Muscle of arm (tissue), 12 donors: ENCODE measurements around the gene ZEB2. TPM values are rescaled to one million over a fixed set of nuclear protein-coding genes. Genes with fewer than 3 reads are reported as not detected.

Source experiments
- DNase-seq: peaks from one replicate; pipeline ENCODE4 v3.0.0-alpha.2; 2013
- polyA plus RNA-seq, 12 donors: library from polyadenylated mRNA; unstranded; fragments of 120-200 nt; gene quantifications; one replicate each; pipeline ENCODE4 v1.2.1, GENCODE V29; 2013; ENCODE audit not compliant: insufficient read length in 12 of 12

ZEB2 gene
- polyA plus RNA-seq, 12 donors, result 106 to 190 (median 127) TPM; not detected in 1

DNA sequence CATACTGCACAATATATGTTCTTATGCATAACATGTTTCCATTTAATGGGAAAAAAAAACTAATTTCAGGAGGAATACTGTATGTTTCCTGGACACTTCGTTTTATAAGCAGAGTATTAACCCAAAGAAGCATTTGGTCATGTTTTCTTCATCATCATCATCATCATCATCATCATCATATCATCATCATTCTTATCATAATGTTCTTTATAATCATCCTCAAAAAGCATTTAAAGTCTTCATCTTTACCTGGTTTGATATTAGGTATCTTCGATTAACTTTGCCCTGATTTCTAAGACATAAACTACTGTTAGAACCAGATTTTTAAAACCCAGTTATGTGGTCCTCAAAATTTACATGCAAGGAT, 47.9 kb downstream of the ZEB2 start:
- DNase-seq, result no peak

GRCh38 chr2:144471305-144472045, 48.4 kb downstream of the ZEB2 start:
- DNase-seq, result no peak

DNA sequence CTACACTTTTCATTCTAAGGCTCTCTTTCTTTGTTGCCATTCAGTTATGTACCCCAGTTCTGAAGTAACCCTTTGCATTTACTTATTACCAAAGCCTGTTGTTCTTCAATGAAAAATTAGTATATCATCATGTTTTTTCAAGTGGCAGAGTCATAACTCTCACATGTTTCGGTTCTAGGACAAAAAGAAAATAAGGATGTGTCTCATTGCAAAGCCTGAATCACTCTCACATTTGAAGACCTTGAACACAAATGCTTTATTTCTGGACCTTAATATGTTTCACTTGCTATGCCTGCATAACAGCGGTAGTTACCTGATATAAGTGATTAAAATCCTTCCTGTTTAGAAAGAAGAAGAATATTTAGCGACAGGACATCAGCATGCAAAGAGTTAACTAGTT, 49.1 kb downstream of the ZEB2 start:
- no peak for DNase-seq

- no peak for DNase-seq
Observed at GRCh38 chr2:144470334-144470733, 49.6 kb downstream of the ZEB2 start.

DNA sequence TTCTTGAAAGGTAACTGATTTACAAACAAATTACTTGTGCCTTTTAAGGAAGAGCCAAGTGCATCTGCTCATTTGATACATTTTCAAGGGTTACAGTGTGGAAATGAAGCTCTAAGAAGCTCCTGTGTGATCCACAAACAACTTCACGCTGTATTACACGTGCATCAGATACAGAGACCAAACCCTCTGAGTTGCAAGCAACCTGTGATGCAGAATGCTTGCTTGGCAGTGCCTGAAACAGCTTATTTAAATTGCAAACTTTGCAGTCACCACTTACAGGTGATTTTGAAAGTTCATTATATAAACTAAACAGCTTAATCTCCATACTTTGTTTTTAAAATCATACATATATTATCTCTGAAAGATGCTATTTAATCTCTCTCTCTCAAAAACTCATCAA, 50.1 kb downstream of the ZEB2 start:
- DNase-seq, result no peak

DNA sequence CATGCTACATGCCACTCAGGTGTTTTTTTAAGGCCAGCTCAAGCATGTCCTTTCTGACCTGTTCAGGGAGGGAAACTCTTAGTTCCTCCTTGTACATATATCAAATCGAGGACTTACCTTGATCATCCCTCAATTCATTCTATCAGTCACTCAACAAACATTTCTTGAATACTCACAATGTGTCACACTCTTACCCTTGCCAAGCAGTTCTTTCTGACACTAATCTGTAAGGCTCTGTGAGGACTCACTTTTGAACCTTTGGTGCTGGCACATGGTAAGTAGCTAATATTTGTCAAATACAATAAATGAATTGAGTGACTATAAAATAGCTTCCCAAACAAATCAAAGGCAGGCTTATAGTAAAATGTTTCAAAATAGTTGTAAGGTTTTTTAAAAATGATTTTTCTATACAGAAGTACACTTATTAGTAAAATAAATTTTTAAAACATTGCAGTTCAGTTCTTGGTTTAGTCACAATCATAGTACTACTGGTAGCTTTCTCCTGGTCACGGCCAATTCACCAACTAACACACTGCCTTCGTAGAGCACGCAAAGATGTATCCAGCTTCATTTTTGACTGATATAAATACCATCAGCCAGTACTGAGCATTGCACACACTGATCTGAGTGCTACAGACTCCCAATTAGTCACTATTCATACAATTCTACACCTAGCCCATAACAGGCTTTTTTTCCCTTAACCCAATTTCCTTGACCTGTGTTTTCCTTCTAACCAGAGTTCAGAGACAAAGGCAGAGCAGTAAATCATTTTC, 50.9 kb downstream of the ZEB2 start:
- DNase-seq, result no peak

DNA sequence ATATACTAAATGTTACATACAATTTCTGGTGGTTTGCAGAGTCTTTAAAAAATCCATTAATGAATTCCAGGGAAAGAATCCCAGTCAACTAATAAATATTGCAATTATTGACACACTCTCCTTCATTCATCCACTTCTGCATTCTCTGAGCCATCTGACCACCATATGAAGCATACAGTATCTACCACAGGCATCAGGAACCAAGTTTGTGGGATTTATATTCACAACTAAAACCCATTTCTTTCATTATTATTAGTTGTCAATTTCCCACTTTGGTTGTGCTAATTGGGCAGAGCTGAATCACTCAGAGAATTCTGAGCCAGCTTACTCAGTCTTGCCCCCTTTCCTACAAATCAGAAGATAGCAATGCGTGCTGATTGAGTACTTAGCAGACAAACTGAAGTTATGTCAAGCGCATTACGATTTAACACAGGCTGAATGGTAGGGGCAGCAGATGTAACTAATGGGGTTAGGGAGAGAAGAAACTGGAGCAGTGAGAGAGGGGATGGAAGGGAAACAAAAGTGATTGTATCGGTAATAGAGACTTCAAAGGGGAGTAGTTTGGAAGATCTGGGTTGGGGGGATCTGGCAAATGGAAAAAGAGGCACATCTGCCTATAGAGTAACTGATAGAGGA, 52.3 kb downstream of the ZEB2 start:
- no peak for DNase-seq

GRCh38 chr2:144466637-144467036, 53.3 kb downstream of the ZEB2 start:
- DNase-seq, result no peak

- no peak for DNase-seq
Observed at GRCh38 chr2:144465749-144466148, 54.2 kb downstream of the ZEB2 start.

DNA sequence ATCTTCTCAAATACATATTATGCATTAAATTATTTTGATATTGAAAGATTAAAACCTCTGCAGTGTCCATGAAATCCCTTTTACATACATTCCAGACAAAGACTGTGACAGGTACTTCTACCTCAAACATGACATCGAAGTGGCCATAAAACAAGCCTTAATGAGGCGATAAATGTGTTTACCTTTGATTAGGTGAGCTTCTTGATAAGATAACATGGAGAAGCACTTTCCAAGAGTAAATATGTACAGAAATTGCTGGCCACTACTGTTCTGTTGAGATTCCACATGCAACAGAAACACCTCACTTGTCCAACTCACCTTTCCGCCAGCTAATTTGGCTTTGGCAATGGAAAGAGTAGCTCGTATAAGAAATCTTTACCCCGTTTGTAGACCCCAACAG, 55.2 kb downstream of the ZEB2 start:
- no peak for DNase-seq

- no peak for DNase-seq
Observed at GRCh38 chr2:144463266-144463665, 56.7 kb downstream of the ZEB2 start.

GRCh38 chr2:144462266-144462665, 57.7 kb downstream of the ZEB2 start:
- DNase-seq, result no peak

GRCh38 chr2:144461308-144461766, 58.6 kb downstream of the ZEB2 start:
- no peak for DNase-seq

GRCh38 chr2:144460727-144461307, 59.1 kb downstream of the ZEB2 start:
- no peak for DNase-seq

GRCh38 chr2:144459937-144460336, 60.0 kb downstream of the ZEB2 start:
- no peak for DNase-seq

DNA sequence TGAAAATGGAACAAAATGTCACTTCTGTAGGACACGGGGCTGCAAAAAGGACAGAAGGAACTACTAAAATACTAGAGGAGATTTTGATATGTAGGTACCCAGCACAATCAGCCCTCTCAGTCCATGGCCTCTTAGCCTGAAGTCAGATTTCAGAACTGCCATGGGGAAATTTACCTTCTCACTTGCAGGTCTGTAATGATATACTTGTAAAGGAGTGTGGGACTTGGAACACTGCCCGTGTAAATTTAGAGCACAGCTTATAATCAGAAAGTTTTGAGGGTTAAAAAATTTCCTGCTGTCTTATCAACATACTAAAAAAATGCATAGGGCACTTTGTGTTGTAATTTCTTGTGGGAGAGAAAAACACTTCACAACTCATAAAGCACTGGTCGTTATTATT, 60.6 kb downstream of the ZEB2 start:
- DNase-seq, result no peak

GRCh38 chr2:144458541-144458940, 61.4 kb downstream of the ZEB2 start:
- DNase-seq, result no peak

DNA sequence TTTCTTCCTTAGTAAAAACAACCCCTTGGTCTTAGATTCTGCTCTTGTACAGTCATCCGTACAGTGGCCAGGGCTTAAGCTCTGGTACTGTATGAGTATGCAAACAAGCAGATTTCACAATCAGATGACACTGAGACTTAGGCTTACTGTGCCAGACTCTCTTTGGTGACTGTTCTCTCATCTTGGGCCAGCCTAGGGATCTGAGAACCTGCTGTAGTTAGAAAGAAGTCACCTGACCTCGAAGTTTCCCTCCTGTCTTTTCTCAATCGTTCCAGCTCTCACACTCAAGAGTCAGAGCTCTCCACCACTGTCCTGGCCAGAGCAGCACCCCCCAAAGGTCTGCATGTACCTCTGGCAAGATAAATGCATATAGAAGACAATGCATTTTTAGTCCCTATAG, 63.2 kb downstream of the ZEB2 start:
- DNase-seq, result no peak

DNA sequence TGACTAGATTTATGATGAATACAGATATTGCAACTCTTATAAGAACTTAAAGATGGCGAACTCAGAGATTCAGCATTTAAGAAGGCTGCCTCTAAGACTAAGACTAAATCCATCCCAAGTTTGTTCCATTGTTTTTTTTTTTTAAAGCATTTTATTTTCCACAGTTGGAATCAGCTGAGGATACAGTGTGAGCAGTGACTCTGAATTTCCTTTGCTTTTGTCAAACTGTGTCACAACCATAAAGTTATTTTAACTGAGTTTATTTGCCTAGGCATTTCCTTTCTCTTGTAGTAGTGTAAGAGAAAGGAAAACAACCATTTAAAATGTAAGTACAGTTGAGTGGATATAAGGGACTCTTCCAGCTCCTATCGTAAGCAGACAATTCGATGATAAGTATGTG, 63.9 kb downstream of the ZEB2 start:
- no peak for DNase-seq

GRCh38 chr2:144454466-144455287, 65.2 kb downstream of the ZEB2 start:
- no peak for DNase-seq

GRCh38 chr2:144453486-144454158, 66.3 kb downstream of the ZEB2 start:
- DNase-seq, result no peak
